ENCODE data around the gene ITGA1.
"Not testable (repeated sequence)": the region's sequence is repeated elsewhere in the genome, so short reads cannot be mapped to it uniquely, and the experiment has no call there.

Gene ITGA1

GRCh38 chr5:52976157-52976556 lies 188.4 kb downstream of the ITGA1 start:
- not testable (repeated sequence) for DNase-seq

DNA sequence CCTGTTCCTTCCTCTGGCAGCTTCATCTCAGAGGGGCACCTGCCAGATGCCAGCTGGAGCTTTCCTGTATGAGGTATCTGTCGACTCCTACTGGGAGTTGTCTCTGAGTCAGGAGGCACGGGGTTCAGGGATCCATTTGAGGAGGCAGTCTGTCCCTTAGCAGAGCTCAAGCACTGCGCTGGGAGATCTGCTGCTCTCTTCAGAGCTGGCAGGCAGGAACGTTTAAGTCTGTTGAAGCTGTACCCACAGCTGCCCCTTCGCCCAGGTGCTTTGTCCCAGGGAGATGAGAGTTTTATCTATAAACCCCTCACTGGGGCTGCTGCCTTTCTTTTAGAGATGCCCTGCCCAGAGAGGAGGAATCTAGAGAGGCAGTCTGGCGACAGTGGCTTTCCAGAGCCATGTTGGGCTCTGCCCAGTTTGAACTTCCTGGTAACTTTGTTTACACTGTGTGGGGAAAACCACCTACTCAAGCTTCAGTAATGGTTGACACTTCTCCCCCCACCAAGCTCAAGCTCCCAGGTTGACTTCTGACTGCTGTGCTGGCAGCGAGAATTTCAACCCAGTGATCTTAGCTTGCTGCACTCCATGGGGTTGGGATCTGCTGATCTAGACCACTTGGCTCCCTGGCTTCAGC lies 189.7 kb downstream of the ITGA1 start:
- no peak for DNase-seq

DNA sequence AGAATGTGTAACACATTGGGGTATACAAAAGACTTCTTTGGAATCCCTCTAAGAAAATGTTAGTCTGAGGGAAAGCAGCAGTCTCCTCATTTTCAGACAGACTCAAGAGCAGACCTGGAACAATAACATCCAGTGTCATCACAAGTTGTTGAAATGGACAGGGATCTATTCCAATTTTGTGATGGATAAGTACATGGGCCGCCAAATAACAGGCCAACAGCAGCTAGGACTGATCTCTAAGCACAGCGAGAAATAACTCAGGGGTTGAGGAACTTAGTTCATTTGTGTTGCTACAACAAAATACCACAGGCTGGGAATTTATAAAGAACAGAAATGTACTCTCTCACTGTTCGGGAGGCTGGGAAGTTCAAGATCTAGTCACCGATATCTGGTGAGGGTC lies 193.8 kb downstream of the ITGA1 start:
- no peak for DNase-seq

DNA sequence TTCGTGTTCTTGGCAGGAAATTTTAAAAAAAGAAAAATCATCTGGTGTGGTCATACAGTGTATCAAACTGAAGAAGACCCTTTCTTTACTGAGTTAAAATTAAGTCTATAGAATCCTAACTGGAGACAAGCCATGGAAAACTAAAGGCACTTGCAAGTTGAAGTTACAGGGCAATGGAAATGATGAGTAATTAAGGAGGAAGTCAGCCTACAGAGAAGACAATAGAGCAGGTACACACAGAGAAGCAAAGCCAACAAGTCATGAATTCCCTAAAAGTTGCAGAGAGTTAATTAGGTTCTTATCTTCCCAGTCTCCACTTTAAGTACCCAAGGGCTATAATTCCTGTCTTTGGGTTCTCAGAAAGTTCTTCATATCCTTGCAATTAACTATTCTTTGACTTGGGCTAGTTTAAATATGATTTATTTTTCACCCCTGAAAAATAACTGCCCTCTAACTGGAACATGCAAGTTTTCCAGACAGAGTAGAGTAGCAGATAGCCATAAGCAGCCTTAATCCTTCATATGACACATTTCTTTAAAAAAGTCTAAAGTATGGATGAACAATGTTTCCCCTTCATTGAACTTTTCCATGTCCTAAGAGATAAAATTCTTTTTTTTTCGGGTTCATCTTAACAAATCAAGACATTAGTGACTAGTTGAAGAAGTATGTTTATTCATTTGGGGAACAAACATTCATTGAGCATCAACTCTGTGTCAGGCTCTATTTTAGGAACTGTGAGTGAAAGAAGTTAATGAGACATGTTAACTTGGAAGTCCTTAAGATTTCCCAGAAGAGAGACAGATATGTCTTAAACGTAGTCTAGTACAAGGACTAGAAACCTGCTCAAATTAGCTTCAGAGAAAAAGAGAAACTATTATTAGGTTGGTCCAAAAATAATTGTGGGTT lies 196.3 kb downstream of the ITGA1 start:
- DNase-seq, result no peak

GRCh38 chr5:52985306-52985705 lies 197.6 kb downstream of the ITGA1 start:
- DNase-seq, result no peak

DNA sequence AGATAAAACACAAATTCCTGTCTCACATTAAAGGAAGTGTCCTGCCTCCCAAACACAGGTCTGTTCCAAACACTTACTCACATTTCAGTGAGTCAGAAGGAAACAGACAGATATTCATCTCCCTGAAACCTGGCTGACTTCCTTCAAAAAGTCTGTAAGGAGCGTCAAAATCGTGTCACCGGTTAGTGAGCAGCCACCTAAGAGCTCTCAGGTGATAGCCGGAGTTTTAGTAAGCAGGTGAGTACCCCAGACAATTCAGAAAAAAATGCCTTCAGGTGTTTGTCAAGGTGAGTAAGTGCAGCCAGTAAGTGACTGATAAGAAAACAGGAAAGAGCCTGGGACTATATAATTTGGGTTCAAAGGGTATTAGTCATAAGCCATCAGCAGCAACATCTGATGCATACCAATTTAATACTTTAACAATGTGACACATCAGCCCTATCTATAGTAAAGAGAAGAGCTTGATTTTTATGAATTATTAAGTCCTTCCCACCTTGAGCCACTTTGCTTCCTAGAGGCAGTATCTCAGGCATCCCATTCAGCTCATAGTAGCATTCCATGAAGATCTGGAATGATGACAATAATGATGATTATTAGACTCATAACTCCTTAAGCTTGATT lies 200.1 kb downstream of the ITGA1 start:
- peak; percentile 27 for DNase-seq

- no peak for DNase-seq
Measured at GRCh38 chr5:52988335-52989024, 200.8 kb downstream of the ITGA1 start.

- peak; percentile 30 for DNase-seq
Measured at GRCh38 chr5:52989025-52989780, 201.5 kb downstream of the ITGA1 start, which contains the start of gene ITGA2. Gene ITGA2, plus strand, starts transcription at chr5:52989352. Its CDS starts 117 bp downstream, at chr5:52989469.

DNA sequence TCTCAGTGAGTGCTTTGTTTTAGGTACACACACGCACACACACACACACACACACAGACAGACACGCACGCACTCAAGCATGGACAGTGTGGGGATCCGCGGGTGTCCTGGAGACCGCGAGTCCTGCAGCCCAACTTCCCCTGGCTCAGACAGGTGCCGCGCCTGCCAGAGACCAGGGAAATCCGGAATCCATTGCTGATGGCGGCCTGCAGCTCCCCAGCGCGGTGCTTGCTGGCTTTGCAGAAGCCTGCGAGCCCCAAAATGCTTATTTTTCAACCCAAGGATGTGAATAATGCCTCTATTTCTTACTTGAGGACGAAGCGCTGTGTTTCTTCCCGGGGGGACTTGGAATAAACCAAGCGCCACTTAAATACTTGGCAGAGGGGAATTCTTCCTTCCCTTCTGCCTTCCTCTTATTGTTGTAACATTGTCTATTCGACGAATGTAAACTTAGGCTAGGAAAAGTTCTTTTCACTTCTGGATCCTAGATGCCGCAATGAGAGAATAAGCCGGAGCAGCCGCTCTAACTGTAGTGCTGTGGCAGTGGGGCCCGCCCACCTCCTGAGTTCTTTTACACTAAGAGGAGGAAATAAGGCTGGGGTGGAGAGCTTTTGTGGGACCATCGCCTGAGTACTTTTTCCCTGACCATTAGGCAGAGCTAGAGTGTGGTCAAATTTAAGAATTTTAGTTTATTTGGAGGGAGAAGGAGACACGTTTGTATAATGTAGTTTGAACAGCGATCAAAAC lies 202.2 kb downstream of the ITGA1 start:
- peak; percentile 55 for DNase-seq

GRCh38 chr5:52990528-52990925 lies 202.8 kb downstream of the ITGA1 start:
- no peak for DNase-seq

- DNase-seq, result no peak
Measured at GRCh38 chr5:52993367-52993766, 205.7 kb downstream of the ITGA1 start.

GRCh38 chr5:52994266-52994665 lies 206.6 kb downstream of the ITGA1 start:
- DNase-seq, result no peak

GRCh38 chr5:52995095-52995494 lies 207.4 kb downstream of the ITGA1 start:
- DNase-seq, result no peak

DNA sequence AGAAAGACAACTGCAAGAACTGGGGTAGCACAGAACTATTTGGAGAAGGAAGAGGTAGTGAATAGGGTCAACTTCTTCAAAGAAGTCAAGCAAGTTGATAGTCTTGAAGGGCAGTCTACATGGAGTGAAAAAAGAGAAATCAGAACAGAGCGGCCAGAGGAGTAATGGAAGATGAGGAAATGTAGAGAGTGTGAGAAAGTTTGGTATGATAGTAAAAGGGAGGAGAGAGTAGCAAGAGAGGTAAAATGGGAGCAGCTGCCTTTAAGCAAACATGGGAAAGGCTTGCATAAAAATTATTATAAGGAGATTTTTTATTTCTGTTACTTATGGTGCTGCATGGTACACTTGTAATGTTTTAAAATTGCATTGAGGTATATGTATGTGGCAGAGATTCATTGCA lies 208.2 kb downstream of the ITGA1 start:
- no peak for DNase-seq

DNA sequence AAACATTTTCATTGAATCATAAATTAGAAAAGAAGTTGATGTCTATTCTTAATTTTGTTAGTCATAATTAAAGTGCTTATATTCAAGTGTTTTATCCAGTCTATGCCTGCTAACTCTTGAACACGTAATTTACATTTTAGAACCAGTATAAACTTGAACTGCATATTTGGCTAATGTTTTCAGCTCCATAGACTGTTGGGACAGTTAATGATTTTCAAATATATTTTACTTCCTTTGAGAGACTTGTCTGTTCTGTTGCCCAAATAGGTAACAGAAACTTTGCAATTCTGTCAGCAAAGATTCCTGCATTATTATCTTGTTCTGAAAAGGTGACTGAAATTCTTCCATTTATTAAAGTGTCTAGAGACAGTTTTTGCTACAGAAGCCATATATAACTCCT lies 209.3 kb downstream of the ITGA1 start:
- DNase-seq, result no peak

- no peak for DNase-seq
Measured at GRCh38 chr5:52997424-52997823, 209.7 kb downstream of the ITGA1 start.

DNA sequence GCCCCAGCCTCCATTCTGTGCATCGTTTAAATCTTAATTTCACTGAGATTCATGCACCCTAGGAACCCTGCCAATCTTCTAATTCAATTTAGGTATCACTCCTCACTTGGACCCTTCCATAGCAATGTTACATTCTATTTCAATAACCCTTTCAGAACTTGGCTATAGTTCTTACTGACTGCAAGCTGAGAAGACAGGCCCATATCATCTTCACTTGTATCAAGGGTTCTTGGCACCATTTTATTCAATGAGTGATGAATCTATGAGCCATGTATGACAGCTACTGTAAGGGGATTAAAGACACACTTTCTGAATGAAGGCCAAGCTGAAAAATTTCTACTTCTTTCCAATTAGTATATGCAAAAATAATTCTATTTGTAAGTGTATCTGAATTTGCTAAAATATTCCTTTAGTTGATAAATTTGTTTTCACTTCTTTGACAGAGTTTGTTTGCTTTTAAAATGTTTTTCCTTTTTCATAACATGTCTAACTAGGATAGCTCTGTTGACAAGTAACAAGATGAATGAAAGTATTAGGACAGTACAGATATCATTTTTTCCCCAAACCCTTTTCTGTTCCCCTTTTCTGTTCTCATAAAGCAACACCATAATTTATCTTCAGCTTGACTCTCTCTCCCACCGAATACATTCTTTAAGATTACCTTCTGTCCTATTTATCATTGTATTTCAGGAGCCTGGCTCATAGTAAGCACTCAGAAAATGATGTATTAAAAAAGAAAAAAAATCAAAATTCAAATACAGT lies 211.0 kb downstream of the ITGA1 start:
- no peak for DNase-seq

DNA sequence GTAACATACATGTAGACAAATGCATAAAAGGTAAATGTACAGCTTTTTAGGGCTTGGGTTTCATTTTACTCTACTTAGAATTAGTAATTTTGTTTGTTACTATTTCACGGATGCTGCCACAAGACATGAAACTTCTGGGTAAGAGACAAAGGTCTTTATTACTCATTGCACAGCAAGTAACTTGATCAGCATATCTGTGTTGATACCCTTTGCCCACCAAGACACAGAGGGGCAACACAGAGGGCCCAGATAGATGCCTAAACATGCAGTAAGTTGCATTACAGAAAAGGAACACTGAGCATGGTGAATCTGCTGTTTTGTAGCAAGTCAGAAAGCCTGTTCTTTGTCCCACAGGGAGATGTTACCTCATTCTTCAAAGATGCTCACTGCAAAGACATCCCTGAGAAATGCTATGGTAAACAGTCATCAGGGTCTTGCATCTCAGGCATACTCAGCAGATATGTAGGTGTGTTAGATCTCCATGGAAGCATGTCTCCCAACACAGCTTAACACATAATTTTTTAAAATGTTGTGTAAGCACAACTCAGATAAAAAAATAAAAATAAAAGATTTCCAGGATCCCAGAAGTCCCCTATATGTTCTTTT lies 211.7 kb downstream of the ITGA1 start:
- no peak for DNase-seq

DNA sequence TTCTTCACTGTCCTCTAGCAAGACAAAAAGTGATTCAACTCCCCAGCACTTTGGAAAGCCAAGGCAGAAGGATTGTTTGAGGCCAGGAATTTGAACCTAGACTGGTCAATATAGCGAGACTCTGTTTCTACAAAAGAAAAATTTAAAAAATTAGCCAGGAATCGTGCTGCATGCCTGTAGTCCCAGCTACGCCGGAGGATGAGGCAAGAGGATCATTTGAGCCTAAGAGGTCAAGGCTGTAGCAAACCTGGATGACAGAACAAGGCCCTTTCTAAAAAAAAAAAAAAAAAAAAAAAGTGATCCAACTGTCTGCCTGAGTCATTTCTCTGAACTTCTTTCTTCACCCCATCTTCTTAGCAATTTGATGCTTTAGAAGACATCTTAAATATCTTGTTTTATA lies 213.8 kb downstream of the ITGA1 start:
- DNase-seq, result no peak

DNA sequence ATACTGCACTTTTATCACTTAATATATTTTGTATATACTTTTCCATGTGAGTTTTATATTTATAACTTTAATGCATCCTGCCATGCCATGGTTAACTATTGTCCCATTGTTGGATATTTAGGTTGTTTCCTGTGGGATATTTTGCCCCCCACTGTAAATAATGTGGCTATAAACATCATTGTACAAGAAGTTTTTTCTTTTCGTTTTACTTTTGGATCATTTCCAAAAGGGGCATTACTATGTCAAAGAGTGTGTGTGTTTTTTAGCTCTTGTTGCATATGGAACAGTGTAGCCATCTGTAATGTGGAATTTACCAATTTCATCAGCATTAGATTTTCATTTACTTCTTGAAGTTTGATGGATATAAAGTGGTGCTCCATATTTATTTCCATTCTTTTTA lies 214.8 kb downstream of the ITGA1 start:
- no peak for DNase-seq
